Left ventricle myocardium inferior (tissue), 1 donor: ENCODE measurements around the gene ALOXE3. TPM values are rescaled to one million over a fixed set of nuclear protein-coding genes. Genes with fewer than 3 reads are reported as not detected.

ENCODE experiments used
- DNase-seq: peaks from one replicate; pipeline ENCODE4 v3.0.0-alpha.2; 2020
- H3K27ac ChIP-seq: fragments of 200-600 bp; replicated peaks from 2 replicates; pipeline ENCODE4 v1.8.0; 2021
- H3K27me3 ChIP-seq: fragments of 200-600 bp; 2 replicates; pipeline ENCODE4 v1.8.0; 2021; ENCODE audit warnings: low read depth
- H3K36me3 ChIP-seq: fragments of 200-600 bp; 2 replicates; pipeline ENCODE4 v1.8.0; 2021
- H3K4me1 ChIP-seq: fragments of 200-600 bp; 2 replicates; pipeline ENCODE4 v1.8.0; 2021
- H3K4me3 ChIP-seq: fragments of 200-600 bp; 2 replicates; pipeline ENCODE4 v1.8.0; 2021; ENCODE audit warnings: mild to moderate bottlenecking, moderate library complexity
- H3K9me3 ChIP-seq: fragments of 200-600 bp; replicated peaks from 2 replicates; pipeline ENCODE4 v1.8.0; 2021
- CTCF ChIP-seq: fragments of 200-600 bp; IDR thresholded peaks from 2 replicates; pipeline ENCODE4 v1.8.0; 2021; ENCODE audit warnings: antibody characterized with exemption, mild to moderate bottlenecking, borderline replicate concordance
- intact Hi-C: fragments of 100-400 bp; cut with micrococcal nuclease; formaldehyde crosslinking; loops from one replicate; pipeline ENCODE4 v1.11.0; 2022
- total RNA-seq: library from RNA; stranded (reverse); fragmentation: NEBNext Ultra II Directional; extraction: Animal tissue kit (Norgen Biotek cat#: 25700); gene quantifications from one replicate; pipeline ENCODE4 v1.2.1, GENCODE V29; 2021
- donor health status: DM: no; HTN: yes; CAD: no; lungs with severe emphysema.

ALOXE3 gene
- total RNA-seq, 1 donor from 2014 or later: not detected

- intact Hi-C loops: no loop called here
- H3K9me3 ChIP-seq: no peaks in the 10 kb centered on the region
- DNase-seq: no peak
- H3K27ac ChIP-seq: peak overlapping the region; percentile 99
- no peaks in the 10 kb centered on the region for H3K27me3 ChIP-seq
- peaks cover 100% of the 10 kb centered on the region for H3K36me3 ChIP-seq
- no peak for TF ChIP-seq CTCF
- H3K4me3 ChIP-seq: no peak overlapping the region
- H3K4me1 ChIP-seq: peaks cover 94% of the 10 kb centered on the region
Observed at GRCh38 chr17:8145811-8146210, 27.5 kb upstream of the ALOXE3 start.

GRCh38 chr17:8144401-8145231, 26.3 kb upstream of the ALOXE3 start:
- intact Hi-C loops: no loop called here
- Histone ChIP-seq H3K27me3 (no peaks in the 10 kb centered on the region), H3K27ac (peak overlapping the region; percentile 99), H3K36me3 (peaks cover 100% of the 10 kb centered on the region), H3K9me3 (no peaks in the 10 kb centered on the region), H3K4me1 (peaks cover 94% of the 10 kb centered on the region), H3K4me3 (no peak overlapping the region)
- no peak for TF ChIP-seq CTCF
- DNase-seq: no peak

GRCh38 chr17:8143581-8144400, 25.5 kb upstream of the ALOXE3 start:
- H3K4me1 ChIP-seq: peaks cover 93% of the 10 kb centered on the region

GRCh38 chr17:8142887-8143580, 24.7 kb upstream of the ALOXE3 start:
- peak overlapping the region; percentile 52 for H3K27ac ChIP-seq

More at GRCh38 chr17:8143581-8144400, 25.5 kb upstream of the ALOXE3 start:
- intact Hi-C loops: no loop called here
- H3K27me3 ChIP-seq: no peaks in the 10 kb centered on the region
- H3K36me3 ChIP-seq: peaks cover 97% of the 10 kb centered on the region
- TF ChIP-seq CTCF: no peak
- no peak for DNase-seq
- peak overlapping the region; percentile 52 for H3K27ac ChIP-seq
- H3K4me3 ChIP-seq: no peak overlapping the region
- no peaks in the 10 kb centered on the region for H3K9me3 ChIP-seq

More at GRCh38 chr17:8142887-8143580, 24.7 kb upstream of the ALOXE3 start:
- Histone ChIP-seq H3K4me1 (peaks cover 91% of the 10 kb centered on the region), H3K4me3 (no peak overlapping the region), H3K9me3 (no peaks in the 10 kb centered on the region), H3K27me3 (no peaks in the 10 kb centered on the region), H3K36me3 (peaks cover 90% of the 10 kb centered on the region)
- no peak for DNase-seq
- TF ChIP-seq CTCF: no peak
- intact Hi-C loops: no loop called here
